K562 (cell line): ENCODE measurements around the gene LZTR1. TPM values are rescaled to one million over a fixed set of nuclear protein-coding genes. Genes with fewer than 3 reads are reported as not detected.

ENCODE experiments used
- FOXK2 ChIP-seq, 2 experiments: fragments of 450-650 bp; IDR thresholded peaks in 1 of 2; conservative IDR thresholded peaks in 1 of 2; 2 replicates each; pipeline ENCODE4 v1.6.1; 2016; ENCODE audit warnings: low read depth in 2 of 2, mild to moderate bottlenecking in 1 of 2
- GATAD2A ChIP-seq: fragments of 450-650 bp; IDR thresholded peaks from 2 replicates; pipeline ENCODE4 v1.6.1; 2017
- ILF3 ChIP-seq: fragments of 450-650 bp; IDR thresholded peaks from 2 replicates; pipeline ENCODE4 v1.6.1; 2018; ENCODE audit warnings: antibody characterized with exemption, mild to moderate bottlenecking, moderate library complexity, borderline replicate concordance
- MTA1 ChIP-seq: fragments of 450-650 bp; IDR thresholded peaks from 2 replicates; pipeline ENCODE4 v1.6.1; 2017; ENCODE audit warnings: borderline replicate concordance
- PHTF2 ChIP-seq: fragments of 250-450 bp; sonication (Bioruptor Pico); IDR thresholded peaks from 2 replicates; pipeline ENCODE4 v1.5.0; 2021; ENCODE audit warnings: mild to moderate bottlenecking
- PRDM10 ChIP-seq: fragments of 450-650 bp; IDR thresholded peaks from 2 replicates; pipeline ENCODE4 v1.6.1; 2018; ENCODE audit not compliant: partially characterized antibody
- PRPF4 ChIP-seq: fragments of 200-400 bp; formaldehyde crosslinking; IDR thresholded peaks from one replicate; pipeline ENCODE4 v1.6.1; 2017; ENCODE audit warnings: low read length, low read depth, mild to moderate bottlenecking; ENCODE audit not compliant: insufficient read depth, poor library complexity, severe bottlenecking
- TBL1XR1 ChIP-seq, 2 experiments: IDR thresholded peaks; 2 replicates each; pipeline ENCODE4 v1.6.1; 2012; ENCODE audit warnings: improper control_type of control experiment in 2 of 2, low read length in 2 of 2, mild to moderate bottlenecking in 1 of 2
- ZC3H4 ChIP-seq: sonication (generic); formaldehyde crosslinking; IDR thresholded peaks from 2 replicates; pipeline ENCODE4 v1.9.0; 2021; ENCODE audit warnings: missing genetic modification reagents, borderline replicate concordance
- polyA plus RNA-seq, 8 experiments: library from polyadenylated mRNA; depleted of rRNA in 4 of 8; stranded (reverse) in 5 of 8; unstranded in 3 of 8; fragments of >200 nt; fragmentation: Nextera tagmentation in 2 of 8; fragmentation: Illumina TruSeq in 1 of 8; extraction: Ambion mirVana in 2 of 8; extraction: Trizol in 1 of 8; gene quantifications; 2 replicates each; pipeline versions ENCODE4 v1.2.1 to v1.2.3, GENCODE V29; 2011 to 2014; ENCODE audit warnings: inconsistent platforms in 1 of 8, missing spikeins in 1 of 8
- total RNA-seq, 7 experiments: library from RNA; depleted of rRNA in 6 of 7; stranded (reverse); fragments of >200 nt in 6 of 7; fragmentation: Illumina TruSeq in 2 of 7; extraction: Trizol in 2 of 7; gene quantifications; 2 replicates each; pipeline versions ENCODE4 v1.2.1 to v1.2.3, GENCODE V29; 2011 to 2021; ENCODE audit warnings: low replicate concordance in 1 of 7
- TF ChIP-seq, protein P1 (sequence below): fragments of 450-650 bp; formaldehyde crosslinking; conservative IDR thresholded peaks from 2 replicates; pipeline ENCODE4 v1.4.0; 2022; ENCODE audit warnings: mild to moderate bottlenecking, missing genetic modification characterization
- TF ChIP-seq, protein P2 (sequence below): fragments of 250-450 bp; sonication (Bioruptor Pico); IDR thresholded peaks from 2 replicates; pipeline ENCODE4 v1.4.0; 2020; ENCODE audit warnings: mild to moderate bottlenecking, moderate library complexity

The LZTR1 gene
- total and polyA plus RNA-seq, 9 of the 15 experiments (the other 6 are each of a cell fraction or from before 2014, with no cell fraction given) = 2.2 to 135 (median 63.0) TPM

GRCh38 chr22:20988573-20989322 is 6.7 kb downstream of the LZTR1 start (continued):
- TF ChIP-seq PRDM10 = no peak
- TF ChIP-seq TBL1XR1 (IDR thresholded peaks at IDR 0.05; ENCODE audit: low read length in 2 of 2) = no peak
- no peak for TF ChIP-seq ZC3H4
- TF ChIP-seq PRPF4 = no peak
- no peak for TF ChIP-seq MTA1
- TF ChIP-seq GATAD2A = no peak
- TF ChIP-seq, protein P1, sequence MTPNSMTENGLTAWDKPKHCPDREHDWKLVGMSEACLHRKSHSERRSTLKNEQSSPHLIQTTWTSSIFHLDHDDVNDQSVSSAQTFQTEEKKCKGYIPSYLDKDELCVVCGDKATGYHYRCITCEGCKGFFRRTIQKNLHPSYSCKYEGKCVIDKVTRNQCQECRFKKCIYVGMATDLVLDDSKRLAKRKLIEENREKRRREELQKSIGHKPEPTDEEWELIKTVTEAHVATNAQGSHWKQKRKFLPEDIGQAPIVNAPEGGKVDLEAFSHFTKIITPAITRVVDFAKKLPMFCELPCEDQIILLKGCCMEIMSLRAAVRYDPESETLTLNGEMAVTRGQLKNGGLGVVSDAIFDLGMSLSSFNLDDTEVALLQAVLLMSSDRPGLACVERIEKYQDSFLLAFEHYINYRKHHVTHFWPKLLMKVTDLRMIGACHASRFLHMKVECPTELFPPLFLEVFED (CRISPR knock-in tag) = peak; percentile 28; the same call in 1 of the 2 replicates
- TF ChIP-seq, protein P2, sequence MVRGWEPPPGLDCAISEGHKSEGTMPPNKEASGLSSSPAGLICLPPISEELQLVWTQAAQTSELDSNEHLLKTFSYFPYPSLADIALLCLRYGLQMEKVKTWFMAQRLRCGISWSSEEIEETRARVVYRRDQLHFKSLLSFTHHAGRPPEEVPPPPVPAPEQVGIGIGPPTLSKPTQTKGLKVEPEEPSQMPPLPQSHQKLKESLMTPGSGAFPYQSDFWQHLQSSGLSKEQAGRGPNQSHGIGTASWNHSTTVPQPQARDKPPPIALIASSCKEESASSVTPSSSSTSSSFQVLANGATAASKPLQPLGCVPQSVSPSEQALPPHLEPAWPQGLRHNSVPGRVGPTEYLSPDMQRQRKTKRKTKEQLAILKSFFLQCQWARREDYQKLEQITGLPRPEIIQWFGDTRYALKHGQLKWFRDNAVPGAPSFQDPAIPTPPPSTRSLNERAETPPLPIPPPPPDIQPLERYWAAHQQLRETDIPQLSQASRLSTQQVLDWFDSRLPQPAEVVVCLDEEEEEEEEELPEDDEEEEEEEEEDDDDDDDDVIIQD (CRISPR knock-in tag) = no peak
- no peak for TF ChIP-seq FOXK2 (conservative IDR thresholded peaks at IDR 0.05 in 1 of 2, IDR thresholded peaks at IDR 0.05 in 1 of 2; ENCODE audit: low read depth in 2 of 2)
- no peak for TF ChIP-seq ILF3
- no peak for TF ChIP-seq PHTF2 (CRISPR knock-in tag)
